Panc1 (cell line): Measurements from ENCODE around the gene GADL1. TPM values are rescaled to one million over a fixed set of nuclear protein-coding genes. Genes with fewer than 3 reads are reported as not detected.

Experiments
- ATAC-seq: fragments of 200-7000 bp; cut with Tn5 transposase; 2 replicates; pipeline ENCODE4 v1.9.1; 2020; ENCODE audit warnings: mild to moderate bottlenecking, moderate library complexity
- BruUV-seq: library from RNA; stranded (reverse); fragments of 400-500 nt; replicated peaks from 2 replicates; lab custom pipeline; 2021; lab: Mats Ljungman, UMichigan
- CTCF ChIA-PET: fragments of 300-600 bp; sonication (Branson Sonifier 250); formaldehyde crosslinking; loops from one replicate; lab custom pipeline; 2022; ENCODE audit warnings: antibody characterized with exemption; lab: Charles Lee
- POLR2A ChIA-PET: fragments of 300-600 bp; sonication (Branson Sonifier 250); formaldehyde crosslinking; loops from one replicate; lab custom pipeline; 2022; ENCODE audit warnings: antibody characterized with exemption; lab: Charles Lee
- DNase-seq: peaks from one replicate; pipeline ENCODE4 v3.0.0-alpha.2; 2010; ENCODE audit warnings: low read depth, low spot score
- H3K27ac ChIP-seq: 2 replicates; pipeline ENCODE4 v1.5.1; 2011; ENCODE audit warnings: mild to moderate bottlenecking, low read length, inconsistent platforms
- H3K27me3 ChIP-seq: fragments of 200-500 bp; sonication (Bioruptor generic); 2 replicates; pipeline ENCODE4 v1.6.0; 2014; ENCODE audit warnings: low read length, inconsistent platforms; ENCODE audit not compliant: control insufficient read depth, insufficient read depth
- H3K36me3 ChIP-seq: fragments of 200-500 bp; sonication (Bioruptor generic); 2 replicates; pipeline ENCODE4 v1.5.1; 2014; ENCODE audit warnings: inconsistent platforms, mild to moderate bottlenecking, low read length, moderate library complexity; ENCODE audit not compliant: control insufficient read depth, insufficient read depth
- H3K4me1 ChIP-seq: 2 replicates; pipeline ENCODE4 v1.5.1; 2011; ENCODE audit warnings: inconsistent platforms, mild to moderate bottlenecking, low read length, moderate library complexity; ENCODE audit not compliant: control insufficient read depth, insufficient read depth
- H3K4me3 ChIP-seq, 2 experiments: 2 replicates each; pipeline ENCODE4 v1.5.1; 2011 to 2012; ENCODE audit warnings: low read depth in 2 of 2, low read length in 2 of 2, mild to moderate bottlenecking in 2 of 2, inconsistent platforms in 1 of 2, moderate library complexity in 1 of 2
- H3K9me3 ChIP-seq: fragments of 200-500 bp; sonication (Bioruptor generic); 2 replicates; pipeline ENCODE4 v1.5.1; 2014; ENCODE audit warnings: low read depth, mild to moderate bottlenecking, inconsistent platforms, low read length, moderate library complexity; ENCODE audit not compliant: control insufficient read depth, insufficient read depth
- POLR2AphosphoS5 ChIP-seq: IDR thresholded peaks from 2 replicates; pipeline ENCODE4 v1.6.1; 2012; ENCODE audit warnings: mild to moderate bottlenecking, low read depth, low read length, moderate library complexity
- SIN3A ChIP-seq: IDR thresholded peaks from 2 replicates; pipeline ENCODE4 v1.6.1; 2012; ENCODE audit warnings: low read depth, mild to moderate bottlenecking, low read length, moderate library complexity, borderline replicate concordance; ENCODE audit not compliant: insufficient read depth
- TCF7L2 ChIP-seq: IDR thresholded peaks from 2 replicates; pipeline ENCODE4 v1.6.1; 2011; ENCODE audit warnings: mild to moderate bottlenecking, low read depth, low read length, inconsistent platforms
- in situ Hi-C: cut with HindIII; loops from 2 replicates; pipeline ENCODE4 v1.10.0; 2016; ENCODE audit warnings: low sequenced_read_pairs, low pct_unique_long_range_greater_than_20kb
- intact Hi-C: fragments of 100-400 bp; cut with micrococcal nuclease; formaldehyde crosslinking; loops from one replicate; pipeline ENCODE4 v1.10.0; 2022; ENCODE audit not compliant: unreplicated experiment
- total RNA-seq: library from RNA; stranded (reverse); gene quantifications from one replicate; pipeline ENCODE4 v1.2.1, GENCODE V29; 2021; ENCODE audit not compliant: unreplicated experiment
- TF ChIP-seq, protein P1 (sequence below): fragments of 450-650 bp; IDR thresholded peaks from 2 replicates; pipeline ENCODE4 v1.5.1; 2017; ENCODE audit warnings: mild to moderate bottlenecking
- TF ChIP-seq, protein P2 (sequence below), 2 experiments: IDR thresholded peaks; 2 replicates each; pipeline ENCODE4 v1.6.1; 2011 to 2012; ENCODE audit warnings: low read depth in 2 of 2, control low read depth in 1 of 2, low read length in 1 of 2, mild to moderate bottlenecking in 1 of 2, moderate library complexity in 1 of 2; ENCODE audit not compliant: insufficient read depth in 1 of 2

Gene GADL1
- total RNA-seq, 1 experiment from 2014 or later: not detected

GRCh38 chr3:30738605-30739004 is 155.9 kb downstream of the GADL1 start:
- intact Hi-C loops: no loop called here
- H3K9me3 ChIP-seq: no peaks in the 10 kb centered on the region
- CTCF ChIA-PET: no interaction called here
- no peak for DNase-seq
- 0 out of 2 replicates have a peak overlapping the region, but pooled peaks have one; percentile 15 for H3K27ac ChIP-seq
- no peaks in the 10 kb centered on the region for H3K36me3 ChIP-seq
- H3K4me1 ChIP-seq: no peaks in the 10 kb centered on the region; the same call in 1 of the 2 replicates
- no TSS peak for BruUV-seq
- H3K27me3 ChIP-seq: no peaks in the 10 kb centered on the region
- POLR2A ChIA-PET: no interaction called here
- H3K4me3 ChIP-seq: no peak overlapping the region
- TF ChIP-seq, protein P1, sequence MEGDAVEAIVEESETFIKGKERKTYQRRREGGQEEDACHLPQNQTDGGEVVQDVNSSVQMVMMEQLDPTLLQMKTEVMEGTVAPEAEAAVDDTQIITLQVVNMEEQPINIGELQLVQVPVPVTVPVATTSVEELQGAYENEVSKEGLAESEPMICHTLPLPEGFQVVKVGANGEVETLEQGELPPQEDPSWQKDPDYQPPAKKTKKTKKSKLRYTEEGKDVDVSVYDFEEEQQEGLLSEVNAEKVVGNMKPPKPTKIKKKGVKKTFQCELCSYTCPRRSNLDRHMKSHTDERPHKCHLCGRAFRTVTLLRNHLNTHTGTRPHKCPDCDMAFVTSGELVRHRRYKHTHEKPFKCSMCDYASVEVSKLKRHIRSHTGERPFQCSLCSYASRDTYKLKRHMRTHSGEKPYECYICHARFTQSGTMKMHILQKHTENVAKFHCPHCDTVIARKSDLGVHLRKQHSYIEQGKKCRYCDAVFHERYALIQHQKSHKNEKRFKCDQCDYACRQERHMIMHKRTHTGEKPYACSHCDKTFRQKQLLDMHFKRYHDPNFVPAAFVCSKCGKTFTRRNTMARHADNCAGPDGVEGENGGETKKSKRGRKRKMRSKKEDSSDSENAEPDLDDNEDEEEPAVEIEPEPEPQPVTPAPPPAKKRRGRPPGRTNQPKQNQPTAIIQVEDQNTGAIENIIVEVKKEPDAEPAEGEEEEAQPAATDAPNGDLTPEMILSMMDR: no peak
- TF ChIP-seq TCF7L2 (no peak), SIN3A (no peak), POLR2AphosphoS5 (no peak)
- TF ChIP-seq, protein P2, sequence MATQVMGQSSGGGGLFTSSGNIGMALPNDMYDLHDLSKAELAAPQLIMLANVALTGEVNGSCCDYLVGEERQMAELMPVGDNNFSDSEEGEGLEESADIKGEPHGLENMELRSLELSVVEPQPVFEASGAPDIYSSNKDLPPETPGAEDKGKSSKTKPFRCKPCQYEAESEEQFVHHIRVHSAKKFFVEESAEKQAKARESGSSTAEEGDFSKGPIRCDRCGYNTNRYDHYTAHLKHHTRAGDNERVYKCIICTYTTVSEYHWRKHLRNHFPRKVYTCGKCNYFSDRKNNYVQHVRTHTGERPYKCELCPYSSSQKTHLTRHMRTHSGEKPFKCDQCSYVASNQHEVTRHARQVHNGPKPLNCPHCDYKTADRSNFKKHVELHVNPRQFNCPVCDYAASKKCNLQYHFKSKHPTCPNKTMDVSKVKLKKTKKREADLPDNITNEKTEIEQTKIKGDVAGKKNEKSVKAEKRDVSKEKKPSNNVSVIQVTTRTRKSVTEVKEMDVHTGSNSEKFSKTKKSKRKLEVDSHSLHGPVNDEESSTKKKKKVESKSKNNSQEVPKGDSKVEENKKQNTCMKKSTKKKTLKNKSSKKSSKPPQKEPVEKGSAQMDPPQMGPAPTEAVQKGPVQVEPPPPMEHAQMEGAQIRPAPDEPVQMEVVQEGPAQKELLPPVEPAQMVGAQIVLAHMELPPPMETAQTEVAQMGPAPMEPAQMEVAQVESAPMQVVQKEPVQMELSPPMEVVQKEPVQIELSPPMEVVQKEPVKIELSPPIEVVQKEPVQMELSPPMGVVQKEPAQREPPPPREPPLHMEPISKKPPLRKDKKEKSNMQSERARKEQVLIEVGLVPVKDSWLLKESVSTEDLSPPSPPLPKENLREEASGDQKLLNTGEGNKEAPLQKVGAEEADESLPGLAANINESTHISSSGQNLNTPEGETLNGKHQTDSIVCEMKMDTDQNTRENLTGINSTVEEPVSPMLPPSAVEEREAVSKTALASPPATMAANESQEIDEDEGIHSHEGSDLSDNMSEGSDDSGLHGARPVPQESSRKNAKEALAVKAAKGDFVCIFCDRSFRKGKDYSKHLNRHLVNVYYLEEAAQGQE (IDR thresholded peaks at IDR 0.05; ENCODE audit: insufficient read depth in 1 of 2, low read depth in 2 of 2, low read length in 1 of 2): no peak
- in situ Hi-C loops: no loop called here
- ATAC-seq: no peak

DNA sequence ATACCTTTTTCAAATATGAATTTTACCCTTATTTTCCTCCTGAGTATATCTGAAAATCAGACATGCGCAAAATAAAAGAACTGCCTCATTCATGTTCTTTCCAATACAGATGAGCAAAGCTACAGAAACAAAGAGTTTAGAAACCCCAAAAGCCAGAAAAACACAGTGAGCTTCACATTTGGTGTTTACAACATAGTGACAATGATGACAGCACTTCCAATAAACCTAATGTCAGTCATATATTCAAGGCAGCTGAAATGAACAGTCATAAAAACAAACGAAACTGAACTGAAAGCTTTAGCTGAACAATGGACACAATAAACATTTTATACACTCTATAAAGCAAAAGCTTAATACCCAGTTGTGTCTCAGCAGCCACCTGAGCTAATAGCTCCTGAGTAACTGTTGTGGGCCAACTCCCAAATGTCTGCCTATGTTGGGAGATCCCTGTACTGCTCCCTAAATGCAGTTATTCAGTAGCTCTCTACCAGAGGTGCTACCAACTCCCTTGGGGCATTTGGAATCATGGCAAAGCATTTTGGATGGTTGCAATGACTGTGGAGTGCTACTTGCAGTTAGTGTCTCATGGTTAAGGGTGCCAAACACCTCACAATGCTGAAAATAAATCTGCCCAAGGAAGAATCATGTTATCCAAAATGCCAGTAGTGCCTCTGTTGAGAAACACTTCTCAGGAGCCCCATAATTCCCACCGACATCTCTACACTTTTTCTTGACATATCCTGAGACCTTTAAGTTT is 156.5 kb downstream of the GADL1 start:
- DNase-seq: no peak
- BruUV-seq: no TSS peak
- CTCF ChIA-PET: no interaction called here
- H3K4me3 ChIP-seq: no peak overlapping the region
- no peak for TF ChIP-seq SIN3A
- TF ChIP-seq, protein P2 (IDR thresholded peaks at IDR 0.05; ENCODE audit: insufficient read depth in 1 of 2, low read depth in 2 of 2, low read length in 1 of 2): no peak
- TF ChIP-seq POLR2AphosphoS5: no peak
- TF ChIP-seq TCF7L2: no peak
- TF ChIP-seq, protein P1: no peak
- POLR2A ChIA-PET: no interaction called here
- intact Hi-C loops: no loop called here
- H3K36me3 ChIP-seq: no peaks in the 10 kb centered on the region
- in situ Hi-C loops: no loop called here
- H3K9me3 ChIP-seq: no peaks in the 10 kb centered on the region
- peak overlapping the region; percentile 15; the same call in 1 of the 2 replicates for H3K27ac ChIP-seq
- ATAC-seq: no peak
- H3K4me1 ChIP-seq: no peaks in the 10 kb centered on the region; the same call in 1 of the 2 replicates
- no peaks in the 10 kb centered on the region for H3K27me3 ChIP-seq
